SIG-M5 treated with dmso at 0.1 percent for 504 hours (cell line): ENCODE measurements around the gene GPC6.
"Not testable (repeated sequence)": the region's sequence is repeated elsewhere in the genome, so short reads cannot be mapped to it uniquely, and the experiment has no call there.

Experiments
- DNase-seq: peaks from one replicate; lab custom pipeline; 2025; ENCODE audit not compliant: unreplicated experiment; lab: John Stamatoyannopoulos, UW

Gene GPC6

DNA sequence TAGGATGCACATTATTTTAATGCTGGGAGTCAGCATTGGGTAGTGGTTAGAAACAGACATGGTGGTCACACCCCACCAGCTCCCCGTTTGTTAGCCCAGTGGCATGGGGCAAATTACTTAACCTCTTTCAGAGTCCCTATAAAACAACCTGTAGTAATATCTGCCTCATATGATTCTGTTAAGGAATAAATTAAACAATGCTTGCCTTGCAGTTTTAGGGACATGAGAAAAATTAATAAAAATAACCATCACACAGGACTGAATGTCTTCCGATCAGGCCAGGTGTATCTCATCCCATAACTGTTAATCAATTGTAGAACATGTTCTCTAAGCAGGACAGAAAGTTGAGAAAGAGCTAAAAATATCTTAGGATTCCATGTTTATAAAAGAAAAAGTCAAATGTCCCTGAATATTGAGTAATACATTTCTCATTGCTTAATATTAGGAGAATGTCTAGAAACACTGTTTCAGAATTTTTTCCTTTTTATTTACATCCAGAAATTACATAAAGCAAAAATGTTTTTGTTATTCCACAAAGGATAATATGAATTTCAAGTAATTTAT, 196.5 kb downstream of the GPC6 start:
- no peak for DNase-seq

DNA sequence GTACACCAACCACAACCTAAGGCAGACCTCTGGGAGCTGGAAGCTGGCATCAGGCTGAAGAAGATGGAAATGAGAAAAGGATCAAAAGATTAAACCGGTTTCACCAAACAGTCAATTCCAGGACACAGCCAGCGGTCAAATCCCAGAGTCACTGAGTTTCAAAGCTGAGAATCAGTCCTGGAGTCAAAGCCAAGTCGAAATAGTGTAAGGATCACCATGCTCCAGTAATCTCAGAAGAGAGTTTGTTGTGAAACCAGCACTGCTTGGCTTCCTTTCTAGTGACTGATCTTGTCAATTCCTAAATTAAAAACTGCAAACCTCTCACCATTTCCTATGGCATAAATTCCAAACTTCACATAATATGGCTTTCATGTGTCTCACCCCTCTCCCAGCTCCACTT, 198.8 kb downstream of the GPC6 start:
- no peak for DNase-seq

DNA sequence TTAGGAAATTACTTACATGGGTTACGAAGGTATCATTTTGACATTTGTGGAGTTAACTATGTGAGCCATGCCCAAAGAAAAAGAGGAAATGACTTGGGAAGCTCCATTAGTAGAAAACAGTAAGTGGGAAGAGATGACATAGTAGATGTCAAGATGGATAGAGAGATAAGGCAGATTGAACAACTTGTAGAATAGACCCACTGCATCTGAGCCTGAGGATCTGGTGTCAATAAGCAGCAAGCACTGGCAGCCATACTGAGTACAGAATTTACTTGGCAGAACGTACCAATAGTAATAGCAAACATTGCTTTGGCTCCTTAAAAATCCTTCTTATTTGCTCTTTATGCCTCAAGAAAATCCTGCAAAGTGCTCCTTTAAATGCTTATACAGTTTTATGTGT, 203.8 kb downstream of the GPC6 start:
- no peak for DNase-seq

DNA sequence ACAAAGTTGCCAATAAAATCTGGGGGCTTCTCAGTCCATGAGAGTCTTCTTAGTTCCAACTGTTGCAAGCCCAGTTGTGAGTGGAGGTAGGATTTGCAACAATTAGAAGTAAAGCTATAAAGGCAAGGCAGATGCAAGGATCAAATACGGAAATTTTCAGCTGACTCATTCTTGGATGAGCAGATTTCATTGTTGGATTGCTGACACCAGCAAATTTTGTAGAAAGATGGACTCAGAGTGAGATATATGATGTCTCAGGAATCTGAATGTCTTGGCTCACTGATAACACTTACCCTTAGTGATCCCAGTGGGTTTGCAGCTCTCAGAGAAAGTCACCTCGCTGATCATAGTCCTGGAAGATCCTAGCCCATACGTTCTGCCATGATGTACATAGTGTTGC, 209.0 kb downstream of the GPC6 start:
- DNase-seq, result no peak

DNA sequence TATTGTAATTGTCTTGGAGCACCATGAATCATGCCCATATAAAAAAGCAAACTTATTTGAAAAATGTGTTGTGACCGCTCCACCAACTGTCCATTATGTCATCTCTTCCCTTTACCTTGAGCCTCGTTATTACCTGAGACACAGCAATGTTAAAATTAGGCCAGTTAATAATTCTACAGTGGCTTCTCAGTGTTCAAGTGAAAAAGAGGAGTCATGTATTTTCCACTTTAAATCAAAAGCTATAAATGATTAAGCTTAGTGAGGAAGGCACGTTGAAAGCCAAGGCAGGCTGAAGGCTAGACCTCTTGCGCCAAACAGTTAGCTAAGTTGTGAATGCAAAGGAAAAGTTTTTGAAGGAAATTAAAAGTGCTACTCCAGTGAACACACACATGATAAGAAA, 210.5 kb downstream of the GPC6 start:
- no peak for DNase-seq

DNA sequence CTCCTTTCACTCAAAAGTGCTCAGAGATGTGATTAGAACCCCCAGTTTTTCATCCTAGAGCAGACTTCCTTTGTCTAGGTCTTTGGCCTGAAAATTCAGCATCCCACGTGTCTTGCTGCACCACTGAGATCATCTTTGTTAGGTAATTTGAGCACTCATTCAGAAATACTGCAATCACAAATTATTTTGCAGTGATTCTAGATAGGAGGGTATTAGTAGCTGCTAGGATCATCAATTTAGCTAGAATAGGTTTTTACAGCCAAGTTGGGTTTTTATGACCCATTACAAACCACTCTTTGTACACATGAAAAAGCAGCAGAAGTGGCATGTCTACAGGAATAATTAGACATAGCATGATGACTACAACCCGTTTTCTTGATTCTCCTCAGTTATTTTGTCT, 219.6 kb downstream of the GPC6 start:
- DNase-seq, result no peak

DNA sequence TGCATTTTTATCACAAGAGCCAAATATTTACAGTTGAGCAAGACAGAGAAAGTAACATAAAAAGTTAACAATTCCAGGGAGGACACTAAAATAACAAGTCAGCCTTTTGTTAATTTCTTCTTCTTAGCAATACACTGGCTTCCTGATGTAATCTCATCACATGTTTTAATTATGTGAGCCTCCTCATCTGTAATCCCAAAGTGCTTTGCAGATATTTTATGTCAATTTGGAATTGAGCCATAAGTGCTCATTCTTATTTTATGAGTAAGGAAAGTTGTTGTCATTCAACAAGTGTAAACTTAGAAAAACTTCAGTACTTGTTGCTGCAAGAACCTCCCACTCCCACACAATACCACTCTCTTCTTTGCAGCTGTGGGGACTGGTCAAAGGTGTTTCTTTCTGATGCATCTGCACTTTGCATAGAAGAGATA, 223.6 kb downstream of the GPC6 start:
- no peak for DNase-seq

DNA sequence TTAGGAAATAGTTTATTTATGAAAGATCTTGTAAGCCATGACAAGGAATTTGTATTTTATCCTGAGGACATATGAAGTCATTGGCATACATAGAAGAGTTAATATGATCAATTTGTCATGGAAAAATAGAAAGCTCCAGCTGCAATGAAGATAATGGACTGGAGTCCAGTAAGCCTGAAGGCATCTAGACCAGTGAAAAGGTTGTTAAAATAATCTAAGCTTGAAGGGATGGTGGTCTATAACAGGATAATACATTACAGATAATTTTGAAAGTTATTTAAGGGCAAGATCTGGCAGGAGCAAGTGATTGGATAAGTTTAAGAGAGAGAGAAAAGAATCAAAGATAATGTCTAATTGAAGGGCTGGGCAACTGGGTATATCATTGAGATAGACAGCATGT, 224.2 kb downstream of the GPC6 start:
- no peak for DNase-seq

DNA sequence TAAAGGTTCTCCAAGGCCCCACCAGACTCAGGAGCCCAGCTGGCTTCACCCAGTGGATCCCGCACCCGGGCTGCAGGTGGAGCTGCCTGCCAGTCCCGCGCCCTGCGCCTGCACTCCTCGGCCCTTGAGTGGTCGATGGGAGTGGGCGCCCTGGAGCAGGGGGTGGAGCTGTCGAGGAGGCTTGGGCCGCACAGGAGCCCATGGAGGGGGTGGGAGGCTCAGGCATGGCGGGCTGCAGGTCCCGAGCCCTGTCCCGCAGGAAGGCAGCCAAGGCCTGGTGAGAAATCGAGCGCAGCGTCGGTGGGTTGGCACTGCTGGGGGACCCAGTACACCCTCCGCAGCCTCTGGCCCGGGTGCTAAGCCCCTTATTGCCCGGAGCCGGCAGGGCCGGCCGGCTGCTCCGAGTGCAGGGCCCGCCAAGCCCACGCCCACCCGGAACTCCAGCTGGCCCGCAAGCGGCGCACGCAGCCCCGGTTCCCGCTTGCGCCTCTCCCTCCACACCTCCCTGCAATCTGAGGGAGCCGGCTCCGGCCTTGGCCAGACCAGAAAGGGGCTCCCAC, 228.1 kb downstream of the GPC6 start:
- DNase-seq, result not testable (repeated sequence)

DNA sequence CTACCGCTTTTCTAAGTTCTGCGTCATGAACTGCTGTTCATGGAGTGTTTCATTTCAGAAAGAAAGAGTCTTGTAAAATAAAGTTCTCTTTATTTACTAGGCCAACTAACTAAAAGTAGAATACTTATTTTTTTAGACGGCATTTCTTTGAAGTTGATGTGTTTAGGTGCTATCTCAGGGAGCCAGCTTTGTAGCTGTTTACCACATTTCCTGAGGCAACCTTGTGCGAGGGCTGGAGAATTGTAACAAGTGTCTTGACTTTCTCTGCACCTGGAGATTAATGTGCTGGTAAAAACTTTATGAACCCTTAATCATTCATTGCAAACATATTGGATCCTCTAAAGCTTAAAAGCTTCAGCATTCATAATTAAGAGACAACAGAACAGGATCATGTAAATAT, 229.3 kb downstream of the GPC6 start:
- no peak for DNase-seq

DNA sequence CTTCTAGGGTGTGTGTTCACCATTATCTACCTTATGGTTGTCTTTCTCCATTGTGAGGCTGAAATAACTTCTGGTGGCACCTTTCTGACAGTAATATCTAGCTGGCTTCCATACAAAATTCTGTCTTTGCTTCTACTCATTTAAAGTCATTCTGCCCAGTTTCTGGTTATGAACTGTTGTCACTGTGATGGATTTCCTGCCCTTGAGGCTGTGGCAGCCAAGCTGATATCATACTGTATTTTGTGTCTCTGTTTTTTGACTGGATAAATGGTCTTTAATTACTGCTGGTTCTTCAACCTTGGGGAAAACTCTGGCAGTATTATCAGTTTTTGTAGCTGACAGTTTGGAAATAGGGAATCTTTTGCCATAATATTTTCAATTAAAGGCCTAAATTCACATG, 233.4 kb downstream of the GPC6 start:
- no peak for DNase-seq

DNA sequence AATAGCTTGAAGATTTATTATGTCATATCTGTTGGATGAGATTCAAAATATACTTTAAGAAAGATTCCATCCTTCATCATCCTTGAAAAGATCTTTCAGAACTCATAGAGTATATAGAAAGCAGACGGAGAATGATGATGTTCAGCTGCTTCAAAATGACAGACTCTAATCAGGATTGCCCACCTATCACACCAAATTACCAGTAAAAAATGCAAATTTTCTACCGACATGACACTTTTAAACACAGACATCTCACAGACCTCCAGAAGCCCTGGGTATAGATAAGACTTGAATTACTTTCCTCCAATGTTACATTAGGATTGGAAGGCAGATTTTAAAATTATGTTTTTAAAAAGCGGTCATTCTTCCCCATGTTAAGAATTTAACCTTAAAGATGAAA, 235.5 kb downstream of the GPC6 start:
- no peak for DNase-seq

DNA sequence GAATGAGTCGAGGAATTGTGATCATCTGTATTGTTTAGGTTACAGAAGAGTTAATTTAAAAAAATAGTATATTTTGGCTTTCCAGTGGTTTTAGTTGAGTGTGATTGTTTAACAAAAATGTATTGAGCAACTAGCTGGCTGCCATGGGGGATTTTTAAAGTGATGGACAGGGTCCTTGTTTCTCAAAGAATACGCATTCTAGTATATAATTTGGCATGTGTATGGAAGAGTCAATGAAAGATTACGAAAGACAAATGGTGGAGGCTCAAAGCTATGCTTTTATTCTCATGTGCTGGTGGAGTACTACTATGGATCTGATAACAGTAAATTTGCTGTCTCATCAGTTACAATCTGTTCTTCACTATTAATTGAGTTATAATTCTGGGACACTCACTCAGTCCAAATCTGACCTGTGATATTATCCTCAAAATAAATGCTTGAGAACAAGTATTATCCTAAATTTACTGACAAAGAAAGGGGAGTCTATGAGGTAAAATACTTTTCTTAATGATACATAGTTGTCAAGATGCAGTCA, 240.0 kb downstream of the GPC6 start:
- DNase-seq, result no peak

DNA sequence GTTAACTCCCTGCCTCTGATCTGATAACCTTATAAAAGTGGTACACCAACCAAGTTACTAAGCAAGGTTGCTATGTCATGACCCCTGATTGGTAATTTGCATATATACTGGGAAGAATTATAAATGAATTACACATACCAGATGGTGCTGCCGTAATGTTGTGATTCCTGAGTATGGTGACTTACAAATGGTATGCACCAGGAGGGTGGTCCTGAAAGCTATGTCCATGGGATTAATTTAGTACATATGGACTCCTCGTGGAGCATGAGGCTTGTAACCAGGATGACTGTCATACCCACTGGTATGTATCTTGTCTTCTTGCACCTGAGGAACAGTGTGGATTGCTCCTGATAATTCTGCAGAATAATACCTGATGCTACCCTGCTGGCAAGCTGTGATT, 240.6 kb downstream of the GPC6 start:
- no peak for DNase-seq

DNA sequence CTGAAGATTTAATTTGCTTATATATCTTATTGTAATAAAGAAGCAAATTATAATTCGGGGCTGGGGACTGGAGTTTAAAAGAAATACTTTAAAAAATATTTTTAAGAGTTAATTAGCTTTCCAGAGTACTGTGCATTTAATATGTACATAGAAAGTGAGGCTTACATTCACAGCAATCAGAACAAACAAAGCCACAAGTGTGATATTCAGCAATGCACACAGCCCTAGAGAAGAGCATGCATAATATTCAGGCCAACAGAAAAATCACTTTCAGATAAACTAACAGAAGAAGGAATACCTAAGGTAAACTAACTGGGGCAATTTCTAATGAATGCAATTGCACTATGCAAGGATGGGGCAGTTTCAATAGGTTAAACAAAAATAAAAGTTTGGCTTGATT, 241.8 kb downstream of the GPC6 start:
- no peak for DNase-seq

DNA sequence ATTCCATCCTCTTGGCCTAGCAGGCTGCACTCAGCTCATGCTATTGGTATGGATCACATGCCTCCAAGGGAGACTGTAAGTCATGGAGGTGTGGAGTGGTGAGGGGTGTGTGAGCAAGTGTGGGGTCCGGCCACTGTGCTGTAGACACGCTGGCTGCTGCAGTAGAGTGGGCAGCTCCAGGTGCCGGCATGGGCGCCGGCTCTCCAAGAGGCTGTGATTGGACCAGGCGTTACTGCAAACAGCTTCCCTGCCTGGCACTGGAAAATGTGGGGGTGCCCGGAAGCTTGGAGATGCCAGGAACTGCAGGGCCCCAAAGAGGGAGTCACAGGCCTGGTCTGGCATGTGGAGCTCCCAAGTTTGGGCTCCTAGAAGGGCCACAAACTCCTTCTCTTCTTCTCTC, 245.7 kb downstream of the GPC6 start:
- DNase-seq, result no peak

DNA sequence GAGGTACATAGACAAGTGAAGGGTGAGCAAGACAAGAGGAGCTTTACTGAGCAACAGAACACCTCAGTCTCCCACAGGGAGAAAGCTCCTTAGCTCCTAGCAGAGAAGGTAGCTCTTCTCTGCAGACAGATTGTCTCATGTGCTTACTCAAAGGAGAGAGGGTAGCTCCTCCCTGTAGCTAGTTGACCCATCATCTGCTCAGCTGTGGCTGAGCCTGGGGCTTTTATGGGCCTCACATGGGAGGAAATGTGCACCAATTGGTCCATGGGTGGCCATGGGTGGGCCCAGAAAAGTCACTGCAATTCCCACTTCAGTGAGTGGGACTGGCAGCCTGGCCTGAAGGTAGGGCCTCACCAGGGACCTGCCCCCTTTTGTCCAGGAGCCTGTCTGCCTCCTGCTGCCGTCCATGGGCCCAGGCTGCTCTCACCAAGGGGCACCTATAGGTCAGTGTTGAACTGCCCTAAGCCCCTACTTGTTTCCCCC, 246.2 kb downstream of the GPC6 start:
- DNase-seq, result no peak

DNA sequence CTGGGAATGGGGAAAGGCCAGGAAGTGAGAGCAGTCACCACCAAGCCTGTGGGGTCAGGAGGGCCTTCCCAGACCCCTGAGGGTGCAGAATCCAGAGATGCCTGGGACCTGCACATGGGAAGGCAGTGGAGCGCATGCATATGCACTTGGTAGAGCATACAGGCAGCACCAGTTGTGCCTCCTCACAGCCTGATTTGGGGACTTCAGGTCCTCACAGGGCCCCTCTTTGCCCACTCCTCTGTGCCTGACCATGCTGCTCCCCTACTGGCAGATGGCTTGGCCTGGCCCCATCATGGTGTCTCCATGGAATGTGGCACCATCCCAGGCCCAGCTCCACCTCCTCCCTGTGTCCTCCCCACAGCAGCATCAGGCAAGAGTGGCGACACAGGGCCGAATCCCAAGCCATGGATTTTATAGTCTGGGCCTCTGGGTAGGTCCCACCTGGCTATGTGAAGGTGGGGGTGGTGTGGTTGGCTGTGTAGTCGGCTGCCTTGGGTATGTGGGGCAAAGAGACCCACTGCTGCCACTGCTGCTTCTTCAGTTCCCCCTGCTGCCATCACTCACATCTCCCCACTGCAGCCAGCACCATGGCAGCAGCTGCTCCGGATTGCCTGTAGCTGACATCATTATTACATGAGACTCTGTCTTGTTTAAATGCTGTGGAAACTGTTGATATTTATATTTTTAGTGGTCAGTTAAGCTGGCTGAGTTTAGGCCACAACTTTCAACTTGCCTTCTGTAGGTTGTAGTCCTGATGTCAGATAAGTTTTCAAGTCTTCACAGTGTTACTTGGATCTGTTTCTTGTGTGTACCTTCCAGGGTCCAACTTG, 247.0 kb downstream of the GPC6 start:
- DNase-seq, result no peak

DNA sequence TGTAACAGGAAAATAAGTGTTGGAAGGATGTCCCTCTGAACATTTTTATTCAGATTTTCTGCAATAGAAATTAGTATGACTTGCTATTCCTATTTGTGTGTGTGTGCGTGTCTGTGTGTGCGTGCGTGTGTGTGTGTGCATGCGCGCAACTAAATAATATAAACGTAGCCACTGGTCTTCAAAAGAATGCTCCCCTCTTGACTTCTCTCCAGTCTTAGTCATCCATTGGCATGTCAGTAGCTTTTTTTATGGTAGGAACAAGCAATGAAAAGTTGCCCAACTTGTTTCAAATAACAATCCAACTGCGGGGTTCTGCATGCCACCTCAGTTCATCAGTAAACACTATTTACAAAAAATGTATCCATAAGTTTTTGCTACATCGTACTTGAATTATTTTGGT, 249.6 kb downstream of the GPC6 start:
- peak; percentile 7 for DNase-seq

DNA sequence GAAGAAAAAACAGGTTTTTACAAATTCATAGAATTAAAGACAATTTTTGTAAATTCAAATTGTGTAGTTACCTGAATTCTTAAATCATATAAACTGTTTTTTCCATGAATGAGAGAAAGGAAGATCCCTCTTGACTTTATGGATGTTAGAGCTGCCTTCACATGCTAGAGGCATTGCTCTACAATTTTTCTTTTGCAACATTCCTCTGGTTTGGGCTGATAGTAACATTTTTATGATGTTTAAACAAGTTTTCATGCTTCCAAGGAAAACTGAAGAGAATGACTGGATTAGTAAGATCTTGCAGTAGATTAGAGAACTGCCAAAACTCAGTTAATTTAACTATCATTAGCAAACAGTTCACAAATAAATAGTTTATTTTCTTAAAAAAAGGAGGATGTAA, 250.6 kb downstream of the GPC6 start:
- DNase-seq, result no peak

DNA sequence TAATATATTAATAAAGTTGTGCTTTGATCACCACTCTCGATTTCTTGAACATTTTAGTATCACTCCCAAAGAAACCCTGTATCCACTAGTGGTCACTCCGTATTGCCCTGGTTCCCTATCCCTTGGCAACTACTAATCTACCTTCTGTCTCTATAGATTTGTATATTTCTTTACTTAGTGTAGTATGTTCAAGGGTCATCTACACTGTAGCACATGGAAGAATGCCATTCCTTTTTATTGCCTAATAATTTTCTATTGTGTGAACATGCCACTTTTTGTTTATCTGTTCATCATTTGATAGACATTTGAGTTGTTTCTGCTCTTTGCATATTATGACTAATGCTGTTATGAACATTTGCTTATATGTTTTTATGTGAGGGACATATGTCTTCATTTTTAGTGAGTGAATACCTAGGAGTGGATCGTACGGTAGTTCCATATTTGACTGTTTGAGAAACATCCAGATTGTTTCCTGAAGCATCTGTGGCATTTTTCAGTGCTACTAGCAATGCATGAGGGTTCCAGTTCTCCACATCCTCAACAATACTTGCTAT, 254.0 kb downstream of the GPC6 start:
- no peak for DNase-seq

DNA sequence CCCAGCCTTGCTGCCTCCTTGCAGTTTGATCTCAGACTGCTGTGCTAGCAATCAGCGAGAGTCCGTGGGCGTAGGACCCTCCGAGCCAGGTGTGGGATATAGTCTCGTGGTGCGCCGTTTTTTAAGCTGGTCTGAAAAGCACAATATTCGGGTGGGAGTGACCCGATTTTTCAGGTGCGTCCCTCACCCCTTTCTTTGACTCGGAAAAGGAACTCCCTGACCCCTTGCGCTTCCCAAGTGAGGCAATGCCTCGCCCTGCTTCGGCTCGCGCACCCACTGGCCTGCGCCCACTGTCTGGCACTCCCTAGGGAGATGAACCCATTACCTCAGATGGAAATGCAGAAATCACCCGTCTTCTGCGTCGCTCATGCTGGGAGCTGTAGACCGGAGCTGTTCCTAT, 269.5 kb downstream of the GPC6 start:
- not testable (repeated sequence) for DNase-seq
